K562 (cell line): ENCODE data around the gene CALD1. TPM values are rescaled to one million over a fixed set of nuclear protein-coding genes. Genes with fewer than 3 reads are reported as not detected.

Source experiments
- ATAC-seq: fragments of 200-7000 bp; cut with Tn5 transposase; 3 replicates; pipeline ENCODE4 v1.9.1; 2020; ENCODE audit warnings: moderate library complexity
- BruUV-seq: library from RNA; stranded (reverse); fragments of 400-500 nt; replicated peaks from 2 replicates; lab custom pipeline; 2021; lab: Mats Ljungman, UMichigan
- CTCF ChIA-PET: fragments of 300-600 bp; formaldehyde crosslinking; extraction: SDS; loops from one replicate; lab custom pipeline; 2021; ENCODE audit warnings: low intra/inter-chr PET ratio; lab: Yijun Ruan, JAX
- POLR2A ChIA-PET: fragments of 300-600, 350-650 bp; sonication (Branson Sonifier 250); formaldehyde crosslinking; extraction: SDS; loops from one replicate; lab custom pipeline; 2021; ENCODE audit warnings: antibody characterized with exemption, inconsistent platforms; lab: Yijun Ruan, JAX
- DNase-seq, 4 experiments: peaks; one replicate each; pipeline versions ENCODE4 v3.0.0 to v3.0.0-alpha.2; 2011 to 2018; ENCODE audit warnings: low spot score in 3 of 4, mixed read lengths in 3 of 4; ENCODE audit errors: extremely low read depth in 1 of 4
- FAIRE-seq: peaks from 2 replicates; lab custom pipeline; 2011; peaks lifted over from hg19 to GRCh38; lab: Jason Lieb, UNC
- H2AFZ ChIP-seq: 2 replicates; pipeline ENCODE4 v1.6.0; 2011; ENCODE audit warnings: low read depth, low read length, control low read depth, inconsistent platforms
- H3K27ac ChIP-seq: fragments of 200-600 bp; 3 replicates; pipeline ENCODE4 v1.8.0; 2011; ENCODE audit warnings: low read depth, mild to moderate bottlenecking, control low read depth, inconsistent platforms, low read length, moderate library complexity, mixed read lengths; ENCODE audit errors: extremely low read depth
- H3K27me3 ChIP-seq, 2 experiments: fragments of 300-600 bp in 1 of 2; 2 replicates in 1 of 2; 3 replicates in 1 of 2; pipeline versions ENCODE4 v1.6.0 to v1.8.0; 2011; ENCODE audit warnings: inconsistent platforms in 2 of 2, low read length in 2 of 2, mild to moderate bottlenecking in 1 of 2, mixed read lengths in 1 of 2, moderate library complexity in 1 of 2; ENCODE audit not compliant: control insufficient read depth in 2 of 2, insufficient read depth in 2 of 2
- H3K36me3 ChIP-seq: fragments of 300-600 bp; 3 replicates; pipeline ENCODE4 v1.8.0; 2011; ENCODE audit warnings: mild to moderate bottlenecking, low read length, inconsistent platforms; ENCODE audit not compliant: control insufficient read depth, insufficient read depth
- H3K4me1 ChIP-seq, 2 experiments: fragments of 200-600 bp in 1 of 2; replicated peaks in 1 of 2; 2 replicates in 1 of 2; 3 replicates in 1 of 2; pipeline versions ENCODE4 v1.5.1 to v1.8.0; 2011; ENCODE audit warnings: inconsistent platforms in 2 of 2, low read length in 2 of 2, mild to moderate bottlenecking in 1 of 2, mixed read lengths in 1 of 2, moderate library complexity in 1 of 2; ENCODE audit not compliant: control insufficient read depth in 2 of 2, insufficient read depth in 2 of 2
- H3K4me2 ChIP-seq: 2 replicates; pipeline ENCODE4 v1.6.1; 2011; ENCODE audit warnings: low read length, control low read depth, inconsistent platforms, mixed read lengths; ENCODE audit not compliant: insufficient read depth
- H3K4me3 ChIP-seq: fragments of 200-600 bp; sonication (generic), shearing (Covaris generic); 2 replicates; pipeline ENCODE4 v1.5.1; 2016; ENCODE audit warnings: control low read depth, inconsistent platforms
- H3K79me2 ChIP-seq: fragments of 200-600 bp; 3 replicates; pipeline ENCODE4 v1.8.0; 2011; ENCODE audit warnings: low read length, inconsistent platforms; ENCODE audit not compliant: control insufficient read depth, insufficient read depth
- H3K9ac ChIP-seq, 2 experiments: 2 replicates each; pipeline versions ENCODE4 v1.6.0 to v1.6.1; 2011; ENCODE audit warnings: low read depth in 2 of 2, low read length in 2 of 2, control low read depth in 1 of 2, inconsistent platforms in 1 of 2, mild to moderate bottlenecking in 1 of 2, mixed read lengths in 1 of 2; ENCODE audit not compliant: insufficient read depth in 1 of 2
- H3K9me1 ChIP-seq: one replicate; pipeline ENCODE4 v1.6.0; 2011; ENCODE audit warnings: inconsistent platforms, mild to moderate bottlenecking, low read length, moderate library complexity; ENCODE audit not compliant: control insufficient read depth, insufficient read depth
- H3K9me3 ChIP-seq: replicated peaks from 2 replicates; pipeline ENCODE4 v1.5.1; 2011; ENCODE audit warnings: low read depth, low read length, inconsistent platforms; ENCODE audit not compliant: control insufficient read depth, insufficient read depth
- H4K20me1 ChIP-seq: replicated peaks from 2 replicates; pipeline ENCODE4 v1.6.1; 2011; ENCODE audit warnings: low read length, inconsistent platforms, mixed read lengths; ENCODE audit not compliant: control insufficient read depth, insufficient read depth
- REST ChIP-seq, 2 experiments: fragments of 450-650 bp; formaldehyde crosslinking in 1 of 2; IDR thresholded peaks; 2 replicates each; pipeline versions ENCODE4 v1.4.0 to v1.6.1; 2014 to 2020; ENCODE audit warnings: mild to moderate bottlenecking in 2 of 2, borderline replicate concordance in 1 of 2, low read depth in 1 of 2
- SNAPC5 ChIP-seq: fragments of 250-450 bp; sonication (Bioruptor Pico); IDR thresholded peaks from 2 replicates; pipeline ENCODE4 v1.8.0; 2021; ENCODE audit warnings: moderate library complexity, mild to moderate bottlenecking, inconsistent platforms
- SREBF2 ChIP-seq: sonication (generic); formaldehyde crosslinking; IDR thresholded peaks from 2 replicates; pipeline ENCODE4 v1.4.0; 2020; ENCODE audit warnings: mild to moderate bottlenecking, missing genetic modification reagents
- TFAM ChIP-seq: fragments of 250-450 bp; sonication (Bioruptor Pico); conservative IDR thresholded peaks from 2 replicates; pipeline ENCODE4 v1.5.0; 2021; ENCODE audit warnings: mild to moderate bottlenecking, moderate library complexity
- ZFX ChIP-seq: sonication (generic); formaldehyde crosslinking; IDR thresholded peaks from 2 replicates; pipeline ENCODE4 v1.8.0; 2022; ENCODE audit warnings: mild to moderate bottlenecking, missing genetic modification reagents, moderate library complexity
- ZNF3 ChIP-seq: fragments of 250-450 bp; sonication (Bioruptor Pico); IDR thresholded peaks from 2 replicates; pipeline ENCODE4 v1.5.0; 2021; ENCODE audit warnings: mild to moderate bottlenecking, moderate library complexity
- ZNF583 ChIP-seq: fragments of 250-450 bp; sonication (Bioruptor Pico); IDR thresholded peaks from 2 replicates; pipeline ENCODE4 v1.4.0; 2020
- WGBS: fragments of 100-300 bp; shearing (Covaris generic); methylation state at CpG from one replicate; pipeline ENCODE4 v1.1.6; 2016; ENCODE audit warnings: low coverage, mixed read lengths; ENCODE audit not compliant: insufficient coverage; ENCODE audit errors: missing lambda C conversion rate; 5-methylcytosine and 5-hydroxymethylcytosine counted together
- in situ Hi-C: fragments of 300-500 bp; cut with MboI; formaldehyde crosslinking; loops from 4 replicates; pipeline ENCODE4 v1.15.0; 2018; ENCODE audit warnings: inconsistent platforms, mixed read lengths
- intact Hi-C: fragments of 100-400 bp; cut with micrococcal nuclease; formaldehyde crosslinking; loops from 2 replicates; pipeline ENCODE4 v1.14.2; 2022
- polyA plus RNA-seq, 8 experiments: library from polyadenylated mRNA; depleted of rRNA in 4 of 8; stranded (reverse) in 5 of 8; unstranded in 3 of 8; fragments of >200 nt; fragmentation: Nextera tagmentation in 2 of 8; fragmentation: Illumina TruSeq in 1 of 8; extraction: Ambion mirVana in 2 of 8; extraction: Trizol in 1 of 8; gene quantifications; 2 replicates each; pipeline versions ENCODE4 v1.2.1 to v1.2.3, GENCODE V29; 2011 to 2014; ENCODE audit warnings: inconsistent platforms in 1 of 8, missing spikeins in 1 of 8
- total RNA-seq, 7 experiments: library from RNA; depleted of rRNA in 6 of 7; stranded (reverse); fragments of >200 nt in 6 of 7; fragmentation: Illumina TruSeq in 2 of 7; extraction: Trizol in 2 of 7; gene quantifications; 2 replicates each; pipeline versions ENCODE4 v1.2.1 to v1.2.3, GENCODE V29; 2011 to 2021; ENCODE audit warnings: low replicate concordance in 1 of 7

CALD1 gene
- total and polyA plus RNA-seq, 9 of the 15 experiments (the other 6 are each of a cell fraction or from before 2014, with no cell fraction given): 0.40 TPM; not detected in 8

GRCh38 chr7:134902058-134902457 lies 122.6 kb downstream of the CALD1 start:
- DNase-seq (no peak), ATAC-seq (no peak), FAIRE-seq (no peak)
- Histone ChIP-seq H3K4me3 (no peak overlapping the region), H3K27ac (no peak overlapping the region), H3K36me3 (no peaks in the 10 kb centered on the region), H3K4me2 (no peak overlapping the region), H2AFZ (no peak overlapping the region), H3K4me1 (no peaks in the 10 kb centered on the region), H4K20me1 (no peaks in the 10 kb centered on the region), H3K9me1 (no peaks in the 10 kb centered on the region), H3K9me3 (no peaks in the 10 kb centered on the region), H3K79me2 (no peaks in the 10 kb centered on the region), H3K27me3 (peaks cover 15 to 22% of the 10 kb centered on the region in 2 experiments; a peak in 3 of 5 replicates), H3K9ac (no peak overlapping the region)
- in situ Hi-C loops (no loop called here), intact Hi-C loops (no loop called here)
- ChIA-PET POLR2A (no interaction called here), CTCF (no interaction called here)
- WGBS: 2% methylated on average over 2 of the region's 2 CpGs
- BruUV-seq: no TSS peak
- TF ChIP-seq SNAPC5 (no peak), ZFX (CRISPR knock-in tag) (no peak), SREBF2 (CRISPR knock-in tag) (no peak)

- H3K79me2 ChIP-seq: no peaks in the 10 kb centered on the region
- H3K27ac ChIP-seq: no peak overlapping the region
- TF ChIP-seq ZNF583 (CRISPR knock-in tag) (no peak), REST (IDR thresholded peaks at IDR 0.05; ENCODE audit: borderline replicate concordance) (no peak), REST (CRISPR knock-in tag; IDR thresholded peaks at IDR 0.05; ENCODE audit: low read depth) (no peak), TFAM (CRISPR knock-in tag) (no peak), ZNF3 (no peak)
Observed at GRCh38 chr7:134903073-134903790, 123.8 kb downstream of the CALD1 start.

More at GRCh38 chr7:134903073-134903790, 123.8 kb downstream of the CALD1 start:
- no TSS peak for BruUV-seq
- peaks cover 15 to 17% of the 10 kb centered on the region in 2 experiments; a peak in 3 of 5 replicates for H3K27me3 ChIP-seq
- H3K9me3 ChIP-seq: no peaks in the 10 kb centered on the region
- ChIA-PET POLR2A (no interaction called here), CTCF (no interaction called here)
- H3K4me3 ChIP-seq: no peak overlapping the region
- ATAC-seq (no peak), FAIRE-seq (no peak), DNase-seq (no peak)
- no peak overlapping the region for H3K4me2 ChIP-seq
- no peak overlapping the region for H3K9ac ChIP-seq
- H2AFZ ChIP-seq: no peak overlapping the region
- no peaks in the 10 kb centered on the region for H4K20me1 ChIP-seq
- intact Hi-C loops (no loop called here), in situ Hi-C loops (no loop called here)
- no peaks in the 10 kb centered on the region for H3K36me3 ChIP-seq
- no peaks in the 10 kb centered on the region for H3K9me1 ChIP-seq
- no peaks in the 10 kb centered on the region for H3K4me1 ChIP-seq
- 0% methylated on average over 5 of the region's 5 CpGs for WGBS
